ENCODE data around the gene CFAP46. TPM values are rescaled to one million over a fixed set of nuclear protein-coding genes. Genes with fewer than 3 reads are reported as not detected.

Gene CFAP46
- total and polyA plus RNA-seq, 9 donors = 0.50 to 22.4 (median 1.6) TPM; not detected in 1

- DNase-seq = no peak
- H3K9me3 ChIP-seq = peaks cover 0 to 6% of the 10 kb centered on the region in 2 donors
- H3K36me3 ChIP-seq = no peaks in the 10 kb centered on the region
- H3K27me3 ChIP-seq = peaks cover 22% of the 10 kb centered on the region
- TF ChIP-seq POLR2A (IDR thresholded peaks at IDR 0.05) = no peak
- no peak for TF ChIP-seq EP300 (IDR thresholded peaks at IDR 0.05)
- TF ChIP-seq CTCF (IDR thresholded peaks at IDR 0.05) = no peak
- WGBS, 3 donors = 3 to 4% (median 3%) methylated on average over 17 to 30 of the region's 30 CpGs
- intact Hi-C loops (cut with DNase I) = loop anchor here in 1 of 4 donors (10.0 kb wide), 1 partner anchor 244 kb away; no protein-coding TSS in a partner anchor
- H3K4me1 ChIP-seq (ENCODE audit: insufficient read depth) = no peaks in the 10 kb centered on the region
- no peak overlapping the region for H3K27ac ChIP-seq
- no peak overlapping the region for H3K4me3 ChIP-seq
These were observed 153.5 kb downstream of the CFAP46 start for GRCh38 chr10:132788831-132789219.

DNA sequence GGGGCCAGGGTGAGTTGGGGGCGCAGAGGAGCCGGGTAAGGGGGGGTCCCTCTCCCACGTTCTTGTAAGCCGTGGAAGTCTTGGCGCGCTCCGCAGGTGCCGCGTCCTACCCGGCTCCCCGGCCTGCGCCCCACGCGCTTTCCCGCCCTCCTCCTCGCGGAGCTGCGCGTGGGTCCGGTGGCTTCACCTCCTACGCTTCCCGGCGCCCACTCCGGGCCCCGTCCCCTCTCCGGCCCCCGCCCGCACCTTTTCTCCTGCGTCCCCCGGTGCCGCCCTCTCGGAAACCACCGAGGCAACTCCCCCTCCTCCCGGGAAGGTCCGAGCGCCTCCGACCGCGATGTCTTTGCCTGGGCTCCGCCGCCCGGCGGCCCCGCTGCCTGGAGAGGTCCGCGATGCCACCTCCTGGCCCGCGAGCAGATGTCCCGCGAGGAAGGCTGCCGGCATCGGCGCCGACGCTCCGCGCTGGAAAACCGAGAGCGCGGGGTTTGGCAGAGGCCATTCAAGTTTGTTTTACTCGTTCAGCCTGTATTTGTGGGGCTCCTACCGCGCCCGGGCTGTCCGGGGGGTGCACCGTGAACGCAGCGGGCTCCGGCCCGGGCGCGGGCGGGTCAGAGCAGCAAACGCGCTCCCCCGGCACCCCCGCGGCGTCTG, 154.1 kb downstream of the CFAP46 start:
- H3K27ac ChIP-seq = no peak overlapping the region
- H3K27me3 ChIP-seq = peaks cover 22% of the 10 kb centered on the region
- no peaks in the 10 kb centered on the region for H3K36me3 ChIP-seq
- no peak overlapping the region for H3K4me3 ChIP-seq
- intact Hi-C loops (cut with DNase I) = loop anchor here in 1 of 4 donors (10.0 kb wide), 1 partner anchor 244 kb away; no protein-coding TSS in a partner anchor
- TF ChIP-seq EP300 (IDR thresholded peaks at IDR 0.05) (no peak), POLR2A (IDR thresholded peaks at IDR 0.05) (no peak), CTCF (IDR thresholded peaks at IDR 0.05) (no peak)
- no peak for DNase-seq
- peaks cover 0 to 6% of the 10 kb centered on the region in 2 donors for H3K9me3 ChIP-seq
- 1% methylated on average over 38 to 79 of the region's 79 CpGs for WGBS, 3 donors
- H3K4me1 ChIP-seq (ENCODE audit: insufficient read depth) = no peaks in the 10 kb centered on the region

- intact Hi-C loops (cut with DNase I) = loop anchor here in 1 of 4 donors (10.0 kb wide), 1 partner anchor 243 kb away; no protein-coding TSS in a partner anchor
- H3K27ac ChIP-seq = no peak overlapping the region
- H3K36me3 ChIP-seq = no peaks in the 10 kb centered on the region
- no peak for TF ChIP-seq CTCF (IDR thresholded peaks at IDR 0.05)
- no peak for TF ChIP-seq EP300 (IDR thresholded peaks at IDR 0.05)
- TF ChIP-seq POLR2A (IDR thresholded peaks at IDR 0.05) = no peak
- 0 to 1% (median 1%) methylated on average over 25 to 80 of the region's 80 CpGs for WGBS, 3 donors
- H3K4me1 ChIP-seq (ENCODE audit: insufficient read depth) = no peaks in the 10 kb centered on the region
- DNase-seq = no peak
- H3K27me3 ChIP-seq = peaks cover 22% of the 10 kb centered on the region
- H3K9me3 ChIP-seq = peaks cover 0 to 6% of the 10 kb centered on the region in 2 donors
- H3K4me3 ChIP-seq = no peak overlapping the region
These were observed 154.7 kb downstream of the CFAP46 start for GRCh38 chr10:132787495-132788179.

- peaks cover 0 to 6% of the 10 kb centered on the region in 2 donors for H3K9me3 ChIP-seq
- H3K36me3 ChIP-seq = no peaks in the 10 kb centered on the region
- TF ChIP-seq CTCF (IDR thresholded peaks at IDR 0.05) = no peak
- TF ChIP-seq POLR2A (IDR thresholded peaks at IDR 0.05) = no peak
- TF ChIP-seq EP300 (IDR thresholded peaks at IDR 0.05) = no peak
- H3K4me3 ChIP-seq = no peak overlapping the region
- H3K4me1 ChIP-seq (ENCODE audit: insufficient read depth) = no peaks in the 10 kb centered on the region
- no peak for DNase-seq
- WGBS, 3 donors = 1% methylated on average over 50 to 80 of the region's 80 CpGs
- intact Hi-C loops (cut with DNase I) = loop anchor here in 1 of 4 donors (10.0 kb wide), 1 partner anchor 242 kb away; no protein-coding TSS in a partner anchor
- H3K27me3 ChIP-seq = peaks cover 22% of the 10 kb centered on the region
- H3K27ac ChIP-seq = no peak overlapping the region
These were observed 155.4 kb downstream of the CFAP46 start for GRCh38 chr10:132786884-132787494.

Measured in ovary (tissue), 9 donors.